Stomach (tissue), 9 donors: ENCODE data around the gene MTR. TPM values are rescaled to one million over a fixed set of nuclear protein-coding genes. Genes with fewer than 3 reads are reported as not detected.

Source experiments
- DNase-seq, 2 donors: peaks; one replicate each; pipeline versions ENCODE4 v3.0.0 to v3.0.0-alpha.2; 2013 to 2019
- H3K27ac ChIP-seq, 5 donors: fragments of 200-600 bp in 4 of 5; sonication (generic) in 4 of 5; one replicate each; pipeline ENCODE4 v1.5.1; 2013 to 2019; ENCODE audit warnings: mild to moderate bottlenecking in 1 of 5, moderate library complexity in 1 of 5
- H3K27me3 ChIP-seq, 3 donors: fragments of 200-600 bp; sonication (generic); one replicate each; pipeline ENCODE4 v1.5.1; 2017 to 2019; ENCODE audit warnings: mixed run types in 1 of 3
- H3K36me3 ChIP-seq, 4 donors: fragments of 200-600 bp; sonication (generic); 1 replicate in 3 of 4; 2 replicates in 1 of 4; pipeline ENCODE4 v1.5.1; 2016 to 2019
- H3K4me1 ChIP-seq, 4 donors: fragments of 200-600 bp; sonication (generic); one replicate each; pipeline ENCODE4 v1.5.1; 2016 to 2019
- H3K4me3 ChIP-seq, 4 donors: fragments of 200-600 bp; sonication (generic) in 3 of 4; one replicate each; pipeline ENCODE4 v1.5.1; 2016 to 2019; ENCODE audit warnings: mild to moderate bottlenecking in 1 of 4
- H3K9me3 ChIP-seq, 4 donors: fragments of 200-600 bp; sonication (generic); one replicate each; pipeline ENCODE4 v1.5.1; 2016 to 2019
- CTCF ChIP-seq, 7 experiments: fragments of 450-650 bp in 4 of 7; fragments of 200-600 bp in 3 of 7; sonication (generic) in 3 of 7; IDR thresholded peaks; one replicate each; pipeline ENCODE4 v1.5.1; 2016 to 2019; ENCODE audit warnings: antibody characterized with exemption in 7 of 7, control low read depth in 2 of 7, mild to moderate bottlenecking in 1 of 7
- EP300 ChIP-seq: sonication (generic); formaldehyde crosslinking; IDR thresholded peaks from one replicate; pipeline ENCODE4 v1.6.1; 2017; ENCODE audit warnings: antibody characterized with exemption
- POLR2A ChIP-seq, 4 donors: fragments of 450-650 bp; IDR thresholded peaks; one replicate each; pipeline ENCODE4 v1.6.1; 2016; ENCODE audit warnings: antibody characterized with exemption in 4 of 4, control low read depth in 2 of 4, mild to moderate bottlenecking in 1 of 4, moderate library complexity in 1 of 4
- POLR2AphosphoS5 ChIP-seq, 3 donors: sonication (generic); formaldehyde crosslinking; IDR thresholded peaks; one replicate each; pipeline ENCODE4 v1.6.1; 2016; ENCODE audit warnings: antibody characterized with exemption in 3 of 3
- WGBS, 5 donors: extraction: QIAGEN DNeasy Blood & Tissue Kit in 3 of 5; methylation state at CpG; one replicate each; pipeline versions ENCODE4 v1.1.5 to v1.1.7; 2013 to 2018; 5-methylcytosine and 5-hydroxymethylcytosine counted together
- intact Hi-C: fragments of 100-400 bp; cut with DNase I; formaldehyde crosslinking; loops from one replicate; pipeline ENCODE4 v1.15.1; 2023; ENCODE audit warnings: low total_unique reads
- polyA plus RNA-seq, 3 donors: library from polyadenylated mRNA; stranded (reverse); fragments of 200-250 nt; gene quantifications; one replicate each; pipeline ENCODE4 v1.2.3, GENCODE V29; 2013
- total RNA-seq, 5 donors: library from RNA; depleted of rRNA; stranded (reverse); fragments of >200 nt; gene quantifications; one replicate each; pipeline versions ENCODE4 v1.1.0 to v1.2.3, GENCODE V29; 2014 to 2016
- donor health status: healthy with polysubstance abuse.
- donor health status: Bipolar disorder and iron deficiency.
- donor health status: healthy.

Gene MTR
- total and polyA plus RNA-seq, 8 donors: 3.1 to 57.3 (median 23.6) TPM

- Histone ChIP-seq H3K27ac (no peak overlapping the region), H3K36me3 (no peaks in the 10 kb centered on the region), H3K4me1 (no peaks in the 10 kb centered on the region), H3K9me3 (peaks cover 0 to 6% (median 5%) of the 10 kb centered on the region in 4 donors), H3K4me3 (no peak overlapping the region), H3K27me3 (no peaks in the 10 kb centered on the region)
- WGBS, 5 donors: 91 to 97% (median 96%) methylated on average over 3 of the region's 3 CpGs
- no peak for DNase-seq
- intact Hi-C loops: no loop called here
- TF ChIP-seq EP300 (no peak), POLR2AphosphoS5 (IDR thresholded peaks at IDR 0.05) (no peak), CTCF (IDR thresholded peaks at IDR 0.05) (no peak), POLR2A (IDR thresholded peaks at IDR 0.05) (no peak)
Measured at GRCh38 chr1:236945002-236945401, 149.9 kb downstream of the MTR start.

- DNase-seq: no peak
Measured at GRCh38 chr1:236947794-236948193, 152.7 kb downstream of the MTR start.

DNA sequence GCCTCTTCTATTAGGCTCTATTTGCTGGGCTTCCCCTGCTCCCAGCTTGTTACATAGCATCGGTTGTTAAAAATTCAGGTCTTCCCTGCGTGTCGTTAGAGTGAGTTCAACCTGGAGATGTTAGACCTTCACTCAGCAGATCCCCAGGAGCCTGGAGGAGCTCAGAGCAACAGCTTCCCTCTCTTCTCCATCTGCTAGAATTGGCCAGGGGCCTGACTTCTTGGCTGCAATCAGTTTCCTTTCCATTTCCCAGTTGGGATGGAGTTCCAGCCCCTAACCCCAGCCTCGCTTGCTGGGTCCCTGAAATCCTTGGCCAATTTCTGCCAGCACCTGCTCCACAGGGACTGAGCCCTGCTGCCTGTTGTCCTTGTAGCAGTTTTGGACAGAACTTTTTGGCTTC, 153.3 kb downstream of the MTR start:
- no peak overlapping the region for H3K4me3 ChIP-seq
- DNase-seq: no peak
- H3K36me3 ChIP-seq: no peaks in the 10 kb centered on the region
- H3K27ac ChIP-seq: no peak overlapping the region
- WGBS, 5 donors: 76 to 87% (median 84%) methylated on average over 4 of the region's 4 CpGs
- intact Hi-C loops: no loop called here
- no peaks in the 10 kb centered on the region for H3K4me1 ChIP-seq
- no peak for TF ChIP-seq CTCF (IDR thresholded peaks at IDR 0.05)
- TF ChIP-seq POLR2A (IDR thresholded peaks at IDR 0.05): no peak
- no peak for TF ChIP-seq EP300
- H3K27me3 ChIP-seq: no peaks in the 10 kb centered on the region
- H3K9me3 ChIP-seq: no peaks in the 10 kb centered on the region

More at GRCh38 chr1:236947794-236948193, 152.7 kb downstream of the MTR start:
- WGBS, 5 donors: 55 to 70% (median 62%) methylated on average over 8 of the region's 8 CpGs
- H3K9me3 ChIP-seq: no peaks in the 10 kb centered on the region
- no peaks in the 10 kb centered on the region for H3K4me1 ChIP-seq
- no peak overlapping the region for H3K4me3 ChIP-seq
- intact Hi-C loops: no loop called here
- no peaks in the 10 kb centered on the region for H3K27me3 ChIP-seq
- TF ChIP-seq EP300: no peak
- no peak for TF ChIP-seq POLR2AphosphoS5 (IDR thresholded peaks at IDR 0.05)
- no peak for TF ChIP-seq CTCF (IDR thresholded peaks at IDR 0.05)
- no peak for TF ChIP-seq POLR2A (IDR thresholded peaks at IDR 0.05)
- no peaks in the 10 kb centered on the region for H3K36me3 ChIP-seq
- H3K27ac ChIP-seq: no peak overlapping the region

DNA sequence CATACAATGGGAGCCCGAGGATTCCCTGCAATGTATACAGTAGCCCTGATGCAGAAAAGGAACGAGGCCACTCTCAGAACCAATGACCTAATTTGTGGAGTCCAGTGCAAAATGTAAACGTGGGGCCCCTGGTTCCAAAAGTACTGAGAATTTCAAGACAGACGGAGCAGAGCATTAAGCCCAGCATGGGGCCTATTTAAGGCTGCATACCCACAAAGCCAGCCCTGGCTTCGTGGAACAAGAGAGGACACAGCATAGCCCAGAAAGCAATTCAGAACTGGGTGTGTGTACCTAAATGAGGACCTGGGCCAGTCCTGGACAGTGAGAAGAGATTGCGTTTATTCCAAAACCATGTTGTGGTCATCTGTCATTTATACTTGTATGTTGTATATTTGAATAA, 153.9 kb downstream of the MTR start:
- no peaks in the 10 kb centered on the region for H3K36me3 ChIP-seq
- H3K4me1 ChIP-seq: no peaks in the 10 kb centered on the region
- DNase-seq: no peak
- no peak overlapping the region for H3K4me3 ChIP-seq
- TF ChIP-seq POLR2A (IDR thresholded peaks at IDR 0.05) (no peak), CTCF (IDR thresholded peaks at IDR 0.05) (no peak), POLR2AphosphoS5 (IDR thresholded peaks at IDR 0.05) (no peak), EP300 (no peak)
- no peak overlapping the region for H3K27ac ChIP-seq
- 60 to 65% (median 62%) methylated on average over 6 of the region's 6 CpGs for WGBS, 5 donors
- H3K27me3 ChIP-seq: no peaks in the 10 kb centered on the region
- intact Hi-C loops: no loop called here
- no peaks in the 10 kb centered on the region for H3K9me3 ChIP-seq
